IgD-negative memory B cell (primary cell): ENCODE measurements around the gene ZFYVE16. TPM values are rescaled to one million over a fixed set of nuclear protein-coding genes. Genes with fewer than 3 reads are reported as not detected.
"Not testable (repeated sequence)": the region's sequence is repeated elsewhere in the genome, so short reads cannot be mapped to it uniquely, and the experiment has no call there.

Experiments
- H3K27ac Mint-ChIP-seq, 3 donors: one replicate each; pipeline ENCODE4 v1.8.0; 2020 to 2022; ENCODE audit warnings: mild to moderate bottlenecking in 3 of 3, mixed read lengths in 3 of 3, moderate library complexity in 1 of 3
- H3K27me3 Mint-ChIP-seq: one replicate; pipeline ENCODE4 v1.8.0; 2021; ENCODE audit warnings: mixed read lengths
- H3K36me3 Mint-ChIP-seq: one replicate; pipeline ENCODE4 v1.8.0; 2020; ENCODE audit warnings: mild to moderate bottlenecking, mixed read lengths
- H3K4me1 Mint-ChIP-seq, 3 donors: one replicate each; pipeline ENCODE4 v1.8.0; 2020 to 2022; ENCODE audit warnings: mixed read lengths in 3 of 3, mild to moderate bottlenecking in 1 of 3
- H3K4me3 Mint-ChIP-seq, 4 donors: one replicate each; pipeline ENCODE4 v1.8.0; 2020 to 2022; ENCODE audit warnings: mild to moderate bottlenecking in 4 of 4, mixed read lengths in 4 of 4, moderate library complexity in 3 of 4
- H3K9me3 Mint-ChIP-seq, 3 donors: one replicate each; pipeline ENCODE4 v1.8.0; 2020 to 2021; ENCODE audit warnings: mixed read lengths in 3 of 3, mild to moderate bottlenecking in 1 of 3
- polyA plus RNA-seq: library from polyadenylated mRNA; unstranded; fragments of 300-500 nt; fragmentation: Illumina TruSeq; gene quantifications from one replicate; pipeline ENCODE4 v1.2.3, GENCODE V29; 2021

The ZFYVE16 gene
- polyA plus RNA-seq, 1 donor from 2014 or later, result 7.7 TPM

- Mint-ChIP-seq H3K27ac (no peak overlapping the region), H3K4me1 (peaks cover 5 to 15% (median 7%) of the 10 kb centered on the region in 3 donors), H3K27me3 (peaks cover 15% of the 10 kb centered on the region), H3K36me3 (peaks cover under 1% of the 10 kb centered on the region), H3K4me3 (no peak overlapping the region), H3K9me3 (peaks cover 0 to 2% (median 0%) of the 10 kb centered on the region in 3 donors)
Observed at GRCh38 chr5:80491296-80491695, 83.4 kb downstream of the ZFYVE16 start.

- Mint-ChIP-seq H3K9me3 (peaks cover 0 to 2% (median 0%) of the 10 kb centered on the region in 3 donors), H3K27me3 (peaks cover 7% of the 10 kb centered on the region), H3K27ac (no peak overlapping the region), H3K4me1 (peaks cover 3 to 7% (median 4%) of the 10 kb centered on the region in 3 donors), H3K4me3 (no peak overlapping the region), H3K36me3 (peaks cover 3% of the 10 kb centered on the region)
Observed at GRCh38 chr5:80492741-80493140, 84.9 kb downstream of the ZFYVE16 start.

GRCh38 chr5:80493443-80493842 is 85.6 kb downstream of the ZFYVE16 start:
- not testable (repeated sequence) for H3K9me3 Mint-ChIP-seq, H3K4me3 Mint-ChIP-seq, H3K4me1 Mint-ChIP-seq, H3K36me3 Mint-ChIP-seq, H3K27ac Mint-ChIP-seq, H3K27me3 Mint-ChIP-seq

GRCh38 chr5:80495891-80496290 is 88.0 kb downstream of the ZFYVE16 start:
- Mint-ChIP-seq H3K27me3 (peaks cover 6% of the 10 kb centered on the region), H3K27ac (no peak overlapping the region), H3K36me3 (peaks cover 3% of the 10 kb centered on the region), H3K9me3 (peaks cover 0 to 3% (median 2%) of the 10 kb centered on the region in 3 donors), H3K4me1 (peaks cover 0 to 1% (median 0%) of the 10 kb centered on the region in 3 donors), H3K4me3 (no peak overlapping the region)

GRCh38 chr5:80502800-80503199 is 94.9 kb downstream of the ZFYVE16 start:
- H3K4me3 Mint-ChIP-seq, result no peak overlapping the region
- H3K9me3 Mint-ChIP-seq, result peaks cover 0 to 3% (median 0%) of the 10 kb centered on the region in 3 donors
- H3K27me3 Mint-ChIP-seq, result peaks cover 4% of the 10 kb centered on the region
- H3K36me3 Mint-ChIP-seq, result peaks cover 2% of the 10 kb centered on the region
- H3K27ac Mint-ChIP-seq, result no peak overlapping the region
- peaks cover 5% of the 10 kb centered on the region in 3 donors for H3K4me1 Mint-ChIP-seq

GRCh38 chr5:80503641-80504040 is 95.8 kb downstream of the ZFYVE16 start:
- Mint-ChIP-seq H3K27ac (no peak overlapping the region), H3K27me3 (no peaks in the 10 kb centered on the region), H3K4me1 (peaks cover 5% of the 10 kb centered on the region in 3 donors), H3K36me3 (peaks cover 2% of the 10 kb centered on the region), H3K9me3 (peaks cover 0 to 3% (median 0%) of the 10 kb centered on the region in 3 donors), H3K4me3 (no peak overlapping the region)

GRCh38 chr5:80504833-80505232 is 97.0 kb downstream of the ZFYVE16 start:
- Mint-ChIP-seq H3K9me3 (peaks cover 0 to 2% (median 0%) of the 10 kb centered on the region in 3 donors), H3K27ac (no peak overlapping the region), H3K27me3 (no peaks in the 10 kb centered on the region), H3K4me1 (peaks cover 5% of the 10 kb centered on the region in 3 donors), H3K36me3 (peaks cover 2% of the 10 kb centered on the region), H3K4me3 (no peak overlapping the region)

GRCh38 chr5:80507663-80508062 is 99.8 kb downstream of the ZFYVE16 start:
- Mint-ChIP-seq H3K4me1 (peaks cover 5% of the 10 kb centered on the region in 3 donors), H3K9me3 (no peaks in the 10 kb centered on the region)

GRCh38 chr5:80508844-80509243 is 101.0 kb downstream of the ZFYVE16 start:
- Mint-ChIP-seq H3K36me3 (peaks cover 2% of the 10 kb centered on the region), H3K4me1 (peaks cover 4% of the 10 kb centered on the region in 3 donors), H3K9me3 (no peaks in the 10 kb centered on the region), H3K27ac (no peak overlapping the region), H3K4me3 (no peak overlapping the region), H3K27me3 (no peaks in the 10 kb centered on the region)

More at GRCh38 chr5:80507663-80508062, 99.8 kb downstream of the ZFYVE16 start:
- H3K4me3 Mint-ChIP-seq, result no peak overlapping the region
- peak overlapping the region in 1 of 3 donors; percentile 57 for H3K27ac Mint-ChIP-seq
- H3K36me3 Mint-ChIP-seq, result peaks cover 2% of the 10 kb centered on the region
- no peaks in the 10 kb centered on the region for H3K27me3 Mint-ChIP-seq

GRCh38 chr5:80509362-80509761 is 101.5 kb downstream of the ZFYVE16 start:
- no peaks in the 10 kb centered on the region for H3K27me3 Mint-ChIP-seq
- H3K27ac Mint-ChIP-seq, result no peak overlapping the region
- H3K4me1 Mint-ChIP-seq, result no peaks in the 10 kb centered on the region
- H3K9me3 Mint-ChIP-seq, result no peaks in the 10 kb centered on the region
- H3K36me3 Mint-ChIP-seq, result peaks cover 2% of the 10 kb centered on the region
- H3K4me3 Mint-ChIP-seq, result no peak overlapping the region

- no peaks in the 10 kb centered on the region for H3K27me3 Mint-ChIP-seq
- no peak overlapping the region for H3K27ac Mint-ChIP-seq
- H3K4me1 Mint-ChIP-seq, result no peaks in the 10 kb centered on the region
- H3K4me3 Mint-ChIP-seq, result no peak overlapping the region
- no peaks in the 10 kb centered on the region for H3K36me3 Mint-ChIP-seq
- no peaks in the 10 kb centered on the region for H3K9me3 Mint-ChIP-seq
Observed at GRCh38 chr5:80516826-80517225, 109.0 kb downstream of the ZFYVE16 start.

Other genes starting within 250 kb of the ZFYVE16 start
- 2.0 TPM for gene SERINC5, start 152.0 kb upstream of the ZFYVE16 start, polyA plus RNA-seq
- gene SPZ1, start 88.1 kb upstream of the ZFYVE16 start, polyA plus RNA-seq, result not detected
- gene FAM151B, start 80.0 kb downstream of the ZFYVE16 start, polyA plus RNA-seq, result not detected
- gene ANKRD34B, start 162.2 kb downstream of the ZFYVE16 start, polyA plus RNA-seq, result not detected
- 11.7 TPM for gene MSH3, start 246.6 kb downstream of the ZFYVE16 start, polyA plus RNA-seq
- 4.2 TPM for gene DHFR, start 246.9 kb downstream of the ZFYVE16 start, polyA plus RNA-seq